ENCODE data around the gene HSPA4.

DNA sequence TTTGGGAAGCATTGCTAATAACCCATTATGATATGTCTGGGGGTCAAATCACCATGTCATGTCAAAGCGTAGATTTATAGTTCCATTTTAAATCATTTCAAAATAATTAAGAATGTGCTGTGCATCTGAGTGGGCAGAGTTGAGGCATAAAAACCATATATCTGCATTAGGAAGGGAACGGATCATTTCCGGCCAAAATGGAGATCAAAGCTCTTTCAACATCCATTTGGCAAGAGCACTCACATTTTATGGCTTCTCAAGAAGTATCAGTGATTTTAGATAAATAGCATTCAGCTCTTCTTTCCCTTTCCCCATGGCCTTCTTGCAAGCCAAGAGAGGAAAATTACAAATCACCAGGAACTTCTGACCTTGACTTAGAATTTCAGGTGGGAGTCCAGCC, 89.9 kb downstream of the HSPA4 start:
- TF ChIP-seq, protein P1, sequence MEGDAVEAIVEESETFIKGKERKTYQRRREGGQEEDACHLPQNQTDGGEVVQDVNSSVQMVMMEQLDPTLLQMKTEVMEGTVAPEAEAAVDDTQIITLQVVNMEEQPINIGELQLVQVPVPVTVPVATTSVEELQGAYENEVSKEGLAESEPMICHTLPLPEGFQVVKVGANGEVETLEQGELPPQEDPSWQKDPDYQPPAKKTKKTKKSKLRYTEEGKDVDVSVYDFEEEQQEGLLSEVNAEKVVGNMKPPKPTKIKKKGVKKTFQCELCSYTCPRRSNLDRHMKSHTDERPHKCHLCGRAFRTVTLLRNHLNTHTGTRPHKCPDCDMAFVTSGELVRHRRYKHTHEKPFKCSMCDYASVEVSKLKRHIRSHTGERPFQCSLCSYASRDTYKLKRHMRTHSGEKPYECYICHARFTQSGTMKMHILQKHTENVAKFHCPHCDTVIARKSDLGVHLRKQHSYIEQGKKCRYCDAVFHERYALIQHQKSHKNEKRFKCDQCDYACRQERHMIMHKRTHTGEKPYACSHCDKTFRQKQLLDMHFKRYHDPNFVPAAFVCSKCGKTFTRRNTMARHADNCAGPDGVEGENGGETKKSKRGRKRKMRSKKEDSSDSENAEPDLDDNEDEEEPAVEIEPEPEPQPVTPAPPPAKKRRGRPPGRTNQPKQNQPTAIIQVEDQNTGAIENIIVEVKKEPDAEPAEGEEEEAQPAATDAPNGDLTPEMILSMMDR (IDR thresholded peaks at IDR 0.05), result no peak
- TF ChIP-seq EZH2 (IDR thresholded peaks at IDR 0.05; ENCODE audit: borderline replicate concordance, insufficient read depth, low read depth, low read length, poor library complexity, severe bottlenecking), result no peak

All from B cell (primary cell).